Lower lobe of right lung (tissue), 2 donors: ENCODE measurements around the gene ARID4A. TPM values are rescaled to one million over a fixed set of nuclear protein-coding genes. Genes with fewer than 3 reads are reported as not detected.

Source experiments
- ATAC-seq, 2 donors: fragments of 200-7000 bp; cut with Tn5 transposase; one replicate each; pipeline ENCODE4 v1.9.1; 2020 to 2022; ENCODE audit warnings: mild to moderate bottlenecking in 2 of 2, moderate library complexity in 2 of 2
- DNase-seq: peaks from one replicate; pipeline ENCODE4 v3.0.0-alpha.2; 2020
- H3K27ac ChIP-seq: fragments of 200-600 bp; one replicate; pipeline ENCODE4 v1.8.0; 2022
- H3K27me3 ChIP-seq: fragments of 200-600 bp; one replicate; pipeline ENCODE4 v1.8.0; 2022; ENCODE audit warnings: low read depth
- H3K36me3 ChIP-seq: fragments of 200-600 bp; one replicate; pipeline ENCODE4 v1.8.0; 2022; ENCODE audit warnings: mild to moderate bottlenecking
- H3K4me1 ChIP-seq: fragments of 200-600 bp; one replicate; pipeline ENCODE4 v1.8.0; 2022
- H3K4me3 ChIP-seq: fragments of 200-600 bp; one replicate; pipeline ENCODE4 v1.8.0; 2022; ENCODE audit warnings: mild to moderate bottlenecking
- H3K9me3 ChIP-seq: fragments of 200-600 bp; one replicate; pipeline ENCODE4 v1.8.0; 2022
- intact Hi-C: fragments of 100-400 bp; cut with DNase I; formaldehyde crosslinking; loops from one replicate; pipeline ENCODE4 v1.11.0; 2022
- total RNA-seq: library from RNA; stranded (reverse); fragmentation: NEBNext Ultra II Directional; extraction: Animal tissue kit (Norgen Biotek cat#: 25700); gene quantifications from one replicate; pipeline ENCODE4 v1.2.1, GENCODE V29; 2021
- TF ChIP-seq, protein P1 (sequence below): fragments of 200-600 bp; IDR thresholded peaks from one replicate; pipeline ENCODE4 v1.8.0; 2022; ENCODE audit warnings: antibody characterized with exemption, mild to moderate bottlenecking
- donor health status: DM: no; HTN: yes; CAD: no; lungs with severe emphysema.

The ARID4A gene
- total RNA-seq, 1 donor from 2014 or later = 37.9 TPM

DNA sequence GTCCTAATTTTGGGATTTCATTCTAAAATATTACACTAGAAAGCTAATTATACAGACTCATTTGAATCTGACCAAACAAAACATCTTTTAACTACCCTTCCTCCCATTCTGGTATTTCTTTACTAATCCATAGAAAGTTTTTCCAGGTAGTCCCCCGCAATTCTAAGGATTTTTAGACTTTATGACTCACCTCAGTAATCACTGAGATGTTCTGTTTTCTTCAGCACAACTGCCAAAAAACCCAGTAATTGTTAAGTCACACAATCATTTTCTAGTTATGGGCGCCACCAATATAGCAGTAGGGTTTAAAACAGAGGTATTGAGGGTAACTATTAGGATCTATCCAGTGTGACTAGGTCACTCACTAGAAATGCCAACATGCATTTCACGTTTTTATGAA, 1.6 kb upstream of the ARID4A start:
- Histone ChIP-seq H3K4me3 (peak overlapping the region; percentile 78), H3K27me3 (no peaks in the 10 kb centered on the region), H3K27ac (peak overlapping the region; percentile 93), H3K9me3 (no peaks in the 10 kb centered on the region), H3K4me1 (peaks cover 62% of the 10 kb centered on the region), H3K36me3 (peaks cover 43% of the 10 kb centered on the region)
- no peak for ATAC-seq
- intact Hi-C loops = no loop called here
- no peak for DNase-seq
- TF ChIP-seq, protein P1, sequence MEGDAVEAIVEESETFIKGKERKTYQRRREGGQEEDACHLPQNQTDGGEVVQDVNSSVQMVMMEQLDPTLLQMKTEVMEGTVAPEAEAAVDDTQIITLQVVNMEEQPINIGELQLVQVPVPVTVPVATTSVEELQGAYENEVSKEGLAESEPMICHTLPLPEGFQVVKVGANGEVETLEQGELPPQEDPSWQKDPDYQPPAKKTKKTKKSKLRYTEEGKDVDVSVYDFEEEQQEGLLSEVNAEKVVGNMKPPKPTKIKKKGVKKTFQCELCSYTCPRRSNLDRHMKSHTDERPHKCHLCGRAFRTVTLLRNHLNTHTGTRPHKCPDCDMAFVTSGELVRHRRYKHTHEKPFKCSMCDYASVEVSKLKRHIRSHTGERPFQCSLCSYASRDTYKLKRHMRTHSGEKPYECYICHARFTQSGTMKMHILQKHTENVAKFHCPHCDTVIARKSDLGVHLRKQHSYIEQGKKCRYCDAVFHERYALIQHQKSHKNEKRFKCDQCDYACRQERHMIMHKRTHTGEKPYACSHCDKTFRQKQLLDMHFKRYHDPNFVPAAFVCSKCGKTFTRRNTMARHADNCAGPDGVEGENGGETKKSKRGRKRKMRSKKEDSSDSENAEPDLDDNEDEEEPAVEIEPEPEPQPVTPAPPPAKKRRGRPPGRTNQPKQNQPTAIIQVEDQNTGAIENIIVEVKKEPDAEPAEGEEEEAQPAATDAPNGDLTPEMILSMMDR = no peak

DNA sequence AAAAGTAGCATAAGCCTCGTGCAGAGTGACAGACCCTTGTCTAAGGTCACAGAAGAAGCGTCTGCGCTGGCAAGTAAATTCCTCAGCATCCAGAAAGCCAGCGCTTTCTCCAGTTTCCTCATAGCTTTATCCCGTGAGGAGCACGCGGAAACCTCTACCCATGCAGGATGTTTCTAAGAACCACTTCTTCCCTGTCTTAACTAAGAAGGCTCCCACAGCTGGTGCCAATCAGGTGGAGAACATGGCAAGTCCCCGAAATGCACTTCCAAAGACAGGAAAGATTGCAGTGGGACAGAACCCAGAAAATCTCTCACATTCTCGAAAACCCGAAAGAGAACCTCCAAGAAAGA, 968 bp upstream of the ARID4A start:
- Histone ChIP-seq H3K4me3 (peak overlapping the region; percentile 78), H3K4me1 (peaks cover 55% of the 10 kb centered on the region), H3K27ac (peak overlapping the region; percentile 93), H3K9me3 (no peaks in the 10 kb centered on the region), H3K27me3 (no peaks in the 10 kb centered on the region), H3K36me3 (peaks cover 43% of the 10 kb centered on the region)
- DNase-seq = peak; percentile 58
- TF ChIP-seq, protein P1 = no peak
- intact Hi-C loops = no loop called here
- peak in 1 of 2 donors; percentile 2 for ATAC-seq

DNA sequence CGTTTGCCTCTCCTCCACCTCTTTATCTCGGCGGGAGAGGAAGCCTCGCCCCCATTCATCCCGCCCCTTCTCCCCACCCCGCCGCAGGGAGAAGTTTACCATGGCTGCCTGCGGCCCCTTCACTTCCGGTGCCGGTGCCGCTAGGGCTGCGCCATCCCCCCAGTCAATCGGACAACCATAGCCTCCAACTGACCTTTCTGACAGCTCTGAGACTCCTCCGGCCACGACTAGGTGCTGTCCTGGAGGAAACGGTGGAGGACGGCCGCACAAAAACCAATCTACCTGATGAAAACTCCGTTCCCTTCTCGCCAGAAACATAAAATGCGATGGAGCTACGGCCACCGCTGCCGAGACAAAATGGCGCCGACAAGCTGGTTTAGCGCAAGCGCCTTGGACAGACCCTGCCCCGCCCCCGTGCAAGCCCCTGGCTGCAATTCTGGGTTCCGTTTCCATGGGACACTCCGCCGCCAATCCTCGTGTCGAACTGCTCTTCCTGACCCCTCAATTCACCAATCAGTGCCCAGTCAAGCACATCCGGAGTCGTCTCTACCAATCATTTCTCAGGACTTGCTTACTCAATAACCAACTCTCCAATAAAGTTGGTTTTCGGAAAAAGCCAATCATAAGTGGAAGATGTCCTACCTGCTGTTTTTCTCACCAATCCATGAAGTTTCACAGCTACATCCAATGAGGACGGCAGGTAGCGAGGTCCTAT, 436 bp upstream of the ARID4A start:
- ATAC-seq = peak; percentile 96 to 99
- intact Hi-C loops = no loop called here

DNA sequence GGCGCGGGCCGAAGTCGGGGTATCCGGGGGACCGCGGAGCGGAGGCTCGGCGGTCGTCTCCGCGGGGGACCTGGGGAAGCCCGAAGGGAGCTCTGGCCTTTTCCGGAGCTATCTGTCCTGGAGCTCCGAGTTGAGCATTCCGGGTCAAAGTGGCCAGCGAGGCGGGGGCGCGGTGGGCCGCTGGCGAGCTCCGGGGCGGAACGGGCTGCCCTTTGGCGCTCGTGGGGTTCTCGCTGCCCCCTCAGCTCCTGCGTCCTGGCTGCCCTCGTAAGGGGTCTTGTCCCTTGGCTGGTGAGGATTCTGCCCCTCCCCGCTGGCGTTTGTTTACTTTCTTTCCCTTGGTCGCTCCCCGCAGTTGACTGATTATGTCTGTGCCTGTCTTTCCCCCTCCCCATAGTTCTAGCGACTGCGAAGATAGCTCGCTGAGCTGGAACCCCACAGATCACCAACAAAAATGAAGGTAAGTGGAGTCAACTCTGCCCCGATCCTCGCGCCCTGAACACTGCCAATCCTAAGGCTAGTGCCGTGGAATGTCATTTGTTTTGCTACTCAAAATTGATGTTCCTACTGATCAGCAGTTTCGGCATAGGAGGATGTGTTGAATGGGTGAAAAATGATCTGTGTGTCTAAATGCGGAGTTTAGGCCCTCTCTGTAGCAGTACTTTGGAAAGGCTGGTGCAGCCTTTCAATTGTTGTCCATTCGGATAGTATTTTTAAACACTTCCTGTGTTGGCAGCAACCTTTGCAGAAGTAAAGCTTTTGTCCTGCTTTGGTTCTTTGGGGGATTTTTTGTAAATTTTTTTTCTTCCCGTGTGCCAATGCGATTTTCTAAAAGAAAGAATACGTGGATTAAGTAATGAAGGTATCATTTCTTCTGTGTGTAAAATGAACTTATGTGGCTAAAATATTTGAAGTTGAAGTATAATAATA, 1.3 kb downstream of the ARID4A start:
- H3K27ac ChIP-seq = peak overlapping the region; percentile 90
- no peaks in the 10 kb centered on the region for H3K27me3 ChIP-seq
- peaks cover 32% of the 10 kb centered on the region for H3K4me1 ChIP-seq
- H3K4me3 ChIP-seq = peak overlapping the region; percentile 78
- TF ChIP-seq, protein P1 = no peak
- peaks cover 42% of the 10 kb centered on the region for H3K36me3 ChIP-seq
- ATAC-seq = no peak
- peak; percentile 57 for DNase-seq
- no peaks in the 10 kb centered on the region for H3K9me3 ChIP-seq
- intact Hi-C loops = no loop called here

More for the DNA sequence above, 436 bp upstream of the ARID4A start:
- no peaks in the 10 kb centered on the region for H3K9me3 ChIP-seq
- H3K27me3 ChIP-seq = no peaks in the 10 kb centered on the region
- TF ChIP-seq, protein P1 = no peak
- peak overlapping the region; percentile 78 for H3K4me3 ChIP-seq
- peak; percentile 99 for DNase-seq
- H3K27ac ChIP-seq = peak overlapping the region; percentile 93
- peaks cover 50% of the 10 kb centered on the region for H3K4me1 ChIP-seq
- H3K36me3 ChIP-seq = peaks cover 43% of the 10 kb centered on the region

DNA sequence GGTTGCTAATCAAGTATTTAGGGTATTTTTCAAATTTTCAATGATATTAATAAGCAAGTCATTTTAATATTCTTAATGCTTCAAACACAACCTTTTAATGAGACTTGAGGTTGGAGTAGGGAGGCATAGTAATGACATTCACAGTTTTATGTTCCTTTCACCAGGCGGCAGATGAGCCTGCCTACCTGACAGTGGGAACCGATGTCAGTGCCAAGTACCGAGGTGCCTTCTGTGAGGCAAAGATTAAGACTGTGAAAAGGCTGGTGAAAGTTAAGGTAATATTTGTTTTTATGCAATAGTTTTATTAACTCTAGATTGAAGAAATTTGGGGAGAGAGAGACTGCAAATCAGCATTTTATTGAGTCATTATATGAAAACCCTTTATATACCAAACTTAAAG, 3.1 kb downstream of the ARID4A start:
- TF ChIP-seq, protein P1 = no peak
- DNase-seq = no peak
- Histone ChIP-seq H3K4me1 (peaks cover 16% of the 10 kb centered on the region), H3K27ac (no peak overlapping the region), H3K4me3 (no peak overlapping the region), H3K9me3 (no peaks in the 10 kb centered on the region), H3K36me3 (peaks cover 51% of the 10 kb centered on the region), H3K27me3 (no peaks in the 10 kb centered on the region)
- intact Hi-C loops = no loop called here
- ATAC-seq = no peak
